ENCODE results near the gene HIC1.

HIC1 gene

DNA sequence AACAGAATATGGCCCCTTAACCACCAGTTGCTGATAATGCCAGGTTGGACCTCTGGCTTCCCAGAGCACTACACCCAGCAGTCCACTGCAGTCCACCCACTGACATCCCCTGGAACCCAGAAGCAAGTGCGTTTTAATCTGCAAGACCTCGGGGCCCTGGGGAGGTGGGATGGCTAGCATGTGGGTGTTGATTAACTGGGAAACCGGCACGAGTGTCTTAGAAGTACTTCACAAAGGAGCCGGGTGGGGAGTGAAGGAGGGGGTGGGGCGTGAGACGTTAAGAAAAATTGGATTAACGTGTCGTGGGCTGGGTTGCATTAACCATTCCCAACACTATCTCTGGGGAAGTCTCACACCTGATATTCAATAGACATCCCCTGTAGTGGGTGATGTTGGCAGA is 6.1 kb upstream of the HIC1 start:
- FAIRE-seq, result no peak

DNA sequence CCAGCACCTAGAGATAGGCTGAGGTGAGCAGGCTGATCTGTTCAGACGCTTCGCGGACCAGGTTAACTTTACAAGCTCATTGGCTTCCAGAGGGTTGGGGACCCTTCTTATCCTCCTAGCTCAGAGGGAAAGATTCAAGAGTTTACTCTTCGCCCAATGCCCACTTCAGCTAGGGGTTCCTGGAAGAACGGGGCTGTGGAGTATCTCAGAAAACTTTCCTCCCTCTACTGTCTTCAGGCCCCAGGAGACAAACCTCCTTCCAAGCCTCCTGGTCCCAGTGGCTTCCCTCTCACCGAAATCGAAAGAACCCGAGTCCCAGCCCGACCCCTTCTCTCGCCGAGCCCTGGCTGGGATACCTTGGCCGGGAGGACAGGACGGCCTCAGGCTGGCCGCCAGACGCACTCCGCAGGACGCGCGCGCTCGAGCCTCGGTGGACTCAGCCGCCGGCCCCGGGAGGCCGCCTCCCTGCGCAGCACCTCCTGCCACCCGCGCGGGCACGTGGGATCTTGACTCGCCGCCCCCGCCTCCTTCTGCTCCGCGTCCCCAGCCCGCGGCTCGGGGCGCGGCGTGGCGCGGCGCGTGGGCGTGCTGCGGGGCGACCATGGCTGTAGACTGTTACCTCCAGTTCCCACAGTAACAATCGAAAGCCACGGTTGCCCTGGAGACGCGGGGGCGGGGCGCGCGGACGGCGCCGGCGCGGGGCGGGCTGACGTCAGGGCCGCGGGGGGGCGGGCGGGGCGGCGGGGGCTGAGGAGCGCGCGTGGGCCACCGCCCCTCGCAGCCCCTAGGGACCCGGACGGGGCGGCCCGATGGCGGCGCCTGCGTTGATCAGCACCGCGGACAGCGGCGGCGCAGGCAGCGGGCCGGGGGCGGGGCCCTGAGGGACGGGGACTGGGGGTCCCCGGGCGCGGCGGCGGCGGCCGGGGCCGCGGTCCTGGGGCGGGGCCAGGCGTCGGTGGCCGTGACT is 5.3 kb upstream of the HIC1 start:
- no peak for FAIRE-seq

DNA sequence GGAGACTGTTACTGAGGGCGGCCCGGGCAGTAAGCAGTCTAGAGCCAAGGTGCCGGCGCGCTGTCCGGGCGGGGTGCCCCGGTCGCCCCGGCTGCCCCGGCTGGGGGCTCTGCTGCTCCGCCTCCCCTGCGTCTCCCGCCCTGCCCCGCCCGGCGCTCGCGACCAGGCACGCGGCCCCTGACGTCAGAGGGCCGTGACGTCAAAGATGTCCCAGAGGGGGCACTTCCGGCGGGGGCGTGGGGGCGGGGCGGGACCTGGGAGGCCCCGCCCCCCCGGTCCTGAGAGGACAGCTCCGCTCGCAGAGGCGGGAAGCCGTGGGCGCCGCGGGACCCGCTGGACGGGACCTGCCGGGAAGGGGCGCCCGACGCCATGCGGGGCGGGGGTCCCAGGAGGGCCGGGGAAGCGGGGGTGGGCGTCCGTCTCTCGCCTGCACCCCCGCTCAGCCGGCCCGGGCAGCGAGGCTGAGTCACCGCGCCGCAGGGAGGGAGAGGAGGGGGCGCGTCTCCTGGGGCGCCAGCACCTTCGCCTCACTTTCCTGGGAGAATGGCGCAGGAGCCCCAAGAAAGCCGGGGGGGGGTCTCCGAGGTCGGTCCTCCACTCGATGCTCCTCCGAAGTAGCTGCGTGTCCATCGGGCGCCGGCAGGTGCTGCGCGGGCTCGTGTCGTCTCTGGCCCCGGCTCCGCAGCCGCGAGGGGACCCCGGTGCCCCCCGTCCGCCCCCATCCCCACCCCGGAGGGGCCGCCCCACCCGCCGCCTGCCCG is 4.4 kb upstream of the HIC1 start:
- no peak for FAIRE-seq

DNA sequence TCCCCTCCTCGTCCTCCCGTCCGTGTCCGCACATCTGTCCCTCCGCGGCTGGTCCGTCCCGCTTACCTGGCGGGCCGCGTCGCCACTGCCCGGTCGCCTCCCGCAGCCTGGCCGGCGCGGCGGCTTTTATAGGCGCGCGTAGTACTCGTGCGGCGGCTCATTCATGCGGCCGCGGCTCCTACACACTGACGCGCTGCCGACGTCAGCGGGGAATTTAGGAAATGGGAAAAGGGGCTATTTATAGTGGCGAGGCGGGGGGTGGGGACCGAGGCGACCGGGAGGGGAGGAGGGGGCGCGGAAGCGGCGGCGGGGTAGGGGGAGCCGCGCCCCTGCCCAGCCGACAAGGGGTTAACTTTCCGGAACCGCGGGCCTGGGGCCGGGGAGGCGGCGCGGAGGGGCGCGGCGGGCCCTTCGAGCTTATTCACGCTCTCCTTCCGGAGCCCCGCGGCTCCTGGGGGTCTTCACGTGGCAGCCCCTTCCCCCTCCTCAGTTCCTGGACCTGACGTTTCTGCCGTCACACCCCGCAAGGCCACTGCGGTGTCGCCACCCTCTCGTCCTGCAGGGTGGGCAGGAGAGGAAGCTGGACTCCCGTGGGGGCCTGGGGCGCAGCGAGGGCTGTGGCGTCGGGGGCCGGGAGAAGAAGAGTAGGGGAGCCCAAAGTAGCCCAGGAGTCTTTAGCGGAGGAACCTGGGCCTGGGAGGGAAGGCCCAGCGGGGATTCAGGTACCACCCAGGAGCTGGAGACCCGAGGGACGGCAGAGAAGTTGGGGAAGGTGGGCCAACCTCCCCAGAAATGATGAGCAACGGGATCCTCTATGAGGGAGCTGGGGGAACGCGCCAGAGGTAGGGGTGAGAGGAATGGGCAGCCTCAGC is 3.6 kb upstream of the HIC1 start:
- no peak for FAIRE-seq

DNA sequence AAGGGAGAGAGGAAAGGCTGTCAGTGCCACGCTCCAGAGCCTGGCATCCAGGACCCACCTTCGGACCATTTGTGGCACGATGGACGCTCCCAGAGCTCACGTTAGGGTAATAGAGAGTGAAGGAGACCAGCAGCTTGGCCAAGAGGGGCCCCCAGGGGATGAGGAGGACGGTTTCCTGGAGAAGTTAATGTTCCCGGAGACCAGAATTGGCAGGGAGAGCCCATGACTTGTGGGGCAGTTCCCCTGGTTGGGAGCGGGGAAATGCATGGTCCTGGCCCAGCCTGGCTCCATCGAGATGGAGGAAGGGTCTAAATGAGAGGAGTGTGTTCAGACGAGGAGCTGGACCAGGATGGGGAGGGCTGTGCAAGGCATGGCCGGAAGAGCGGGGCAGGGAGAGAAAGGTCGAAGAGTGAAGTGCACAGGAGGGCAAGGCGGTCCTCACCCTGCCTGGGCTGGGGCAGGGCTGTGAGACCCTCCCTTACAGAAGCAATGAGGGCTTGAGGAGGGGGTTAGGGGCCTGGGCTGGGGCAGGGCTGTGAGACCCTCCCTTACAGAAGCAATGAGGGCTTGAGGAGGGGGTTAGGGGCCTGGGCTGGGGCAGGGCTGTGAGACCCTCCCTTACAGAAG is 2.9 kb upstream of the HIC1 start:
- FAIRE-seq, result no peak

DNA sequence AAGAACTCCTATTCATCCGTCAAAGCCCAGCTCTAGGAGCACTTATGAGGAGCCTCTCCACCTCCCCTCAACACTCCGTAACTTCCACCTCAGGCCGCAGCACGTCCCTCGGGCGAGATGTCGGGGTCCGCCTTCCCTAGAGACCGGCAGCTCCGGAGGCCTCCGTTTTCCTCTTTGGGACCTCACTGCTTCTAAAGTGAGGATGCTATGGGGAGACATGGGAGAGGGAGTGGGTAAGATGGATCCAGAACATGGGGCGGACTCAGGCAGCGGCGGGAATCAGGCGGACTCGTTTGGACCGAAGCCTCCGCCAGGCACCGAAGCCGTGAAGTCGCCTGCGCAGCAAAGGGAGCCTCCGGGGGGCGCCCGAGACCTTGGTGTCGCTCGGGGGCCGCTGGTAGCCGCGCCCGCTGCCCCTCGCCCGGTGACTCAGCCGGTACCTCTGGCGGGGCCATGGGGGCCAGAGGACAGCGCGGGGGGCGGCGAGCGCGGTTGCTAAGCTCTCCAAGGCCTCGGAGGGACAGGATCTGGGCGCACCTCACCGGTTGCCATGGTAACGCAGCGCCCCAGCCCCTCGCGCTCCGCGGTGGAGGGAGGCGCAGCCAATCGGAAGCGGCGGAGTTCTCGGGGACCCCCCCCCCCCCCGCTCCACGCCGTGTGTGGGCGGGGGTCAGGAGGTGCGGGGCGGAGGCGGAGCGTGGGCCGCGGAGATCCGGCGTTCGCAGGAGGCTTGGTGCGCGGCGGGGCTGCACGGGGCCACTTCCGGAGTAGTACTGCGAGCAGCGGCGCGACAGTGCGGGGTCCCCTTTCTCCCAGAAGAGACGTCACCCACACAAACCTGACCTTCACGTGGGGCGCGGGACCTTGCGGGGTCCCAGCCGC is 1.3 kb upstream of the HIC1 start:
- peak; percentile 93 for FAIRE-seq

DNA sequence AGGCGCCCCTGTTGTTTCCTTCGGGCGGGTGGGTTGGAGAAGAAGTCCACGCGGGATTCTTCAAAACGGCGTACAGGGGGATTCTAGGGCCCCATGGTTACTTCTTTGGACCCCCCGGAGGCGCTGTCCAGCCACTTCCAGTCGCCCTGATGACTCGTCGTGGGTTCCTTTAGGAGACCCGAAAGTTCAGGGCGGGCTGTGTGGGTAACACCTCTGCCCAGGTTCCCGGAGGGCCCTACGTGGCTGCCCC is 716 bp upstream of the HIC1 start:
- FAIRE-seq, result no peak

DNA sequence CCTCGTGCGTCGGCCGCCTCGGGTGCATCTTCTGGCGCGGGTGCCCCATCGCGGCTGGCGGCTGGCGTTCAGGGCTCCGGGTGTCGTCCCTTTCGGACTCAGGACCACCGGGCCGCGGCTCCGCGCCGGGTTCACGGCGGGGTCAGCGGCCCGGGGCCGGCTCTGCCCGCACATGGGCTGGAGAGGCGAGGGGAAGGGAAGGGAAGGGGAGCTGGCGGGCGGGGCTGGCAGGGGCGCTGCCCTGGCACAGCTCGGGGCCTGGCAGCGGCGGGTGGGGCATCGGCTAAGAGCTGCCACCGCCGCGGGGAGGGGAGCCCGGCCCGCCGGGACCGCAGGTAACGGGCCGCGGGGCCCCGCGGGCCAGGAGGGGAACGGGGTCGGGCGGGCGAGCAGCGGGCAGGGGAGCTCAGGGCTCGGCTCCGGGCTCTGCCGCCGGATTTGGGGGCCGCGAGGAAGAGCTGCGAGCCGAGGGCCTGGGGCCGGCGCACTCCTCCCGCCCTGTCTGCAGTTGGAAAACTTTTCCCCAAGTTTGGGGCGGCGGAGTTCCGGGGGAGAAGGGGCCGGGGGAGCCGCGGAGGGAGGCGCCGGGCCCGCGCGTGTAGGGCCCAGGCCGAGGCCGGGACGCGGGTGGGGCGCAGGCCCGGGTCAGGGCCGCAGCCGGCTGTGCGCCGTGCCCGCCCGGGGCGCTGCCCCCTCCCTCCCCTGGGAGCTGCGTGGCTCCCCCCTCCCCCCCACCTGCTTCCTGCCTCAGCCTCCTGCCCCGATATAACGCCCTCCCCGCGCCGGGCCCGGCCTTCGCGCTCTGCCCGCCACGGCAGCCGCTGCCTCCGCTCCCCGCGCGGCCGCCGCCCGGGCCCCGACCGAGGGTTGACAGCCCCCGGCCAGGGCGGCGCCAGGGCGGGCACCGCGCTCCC is 646 bp downstream of the HIC1 start:
- FAIRE-seq, result no peak

DNA sequence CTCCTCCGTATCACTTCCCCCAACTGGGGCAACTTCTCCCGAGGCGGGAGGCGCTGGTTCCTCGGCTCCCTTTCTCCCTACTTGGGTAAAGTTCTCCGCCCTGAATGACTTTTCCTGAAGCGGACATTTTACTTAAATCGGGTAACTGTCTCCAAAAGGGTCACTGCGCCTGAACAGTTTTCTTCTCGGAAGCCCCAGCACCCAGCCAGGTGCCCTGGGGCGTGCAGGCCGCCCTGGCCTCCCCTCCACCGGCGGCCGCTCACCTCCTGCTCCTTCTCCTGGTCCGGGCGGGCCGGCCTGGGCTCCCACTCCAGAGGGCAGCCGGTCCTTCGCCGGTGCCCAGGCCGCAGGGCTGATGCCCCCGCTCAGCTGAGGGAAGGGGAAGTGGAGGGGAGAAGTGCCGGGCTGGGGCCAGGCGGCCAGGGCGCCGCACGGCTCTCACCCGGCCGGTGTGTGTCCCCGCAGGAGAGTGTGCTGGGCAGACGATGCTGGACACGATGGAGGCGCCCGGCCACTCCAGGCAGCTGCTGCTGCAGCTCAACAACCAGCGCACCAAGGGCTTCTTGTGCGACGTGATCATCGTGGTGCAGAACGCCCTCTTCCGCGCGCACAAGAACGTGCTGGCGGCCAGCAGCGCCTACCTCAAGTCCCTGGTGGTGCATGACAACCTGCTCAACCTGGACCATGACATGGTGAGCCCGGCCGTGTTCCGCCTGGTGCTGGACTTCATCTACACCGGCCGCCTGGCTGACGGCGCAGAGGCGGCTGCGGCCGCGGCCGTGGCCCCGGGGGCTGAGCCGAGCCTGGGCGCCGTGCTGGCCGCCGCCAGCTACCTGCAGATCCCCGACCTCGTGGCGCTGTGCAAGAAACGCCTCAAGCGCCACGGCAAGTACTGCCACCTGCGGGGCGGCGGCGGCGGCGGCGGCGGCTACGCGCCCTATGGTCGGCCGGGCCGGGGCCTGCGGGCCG is 1.6 kb downstream of the HIC1 start:
- FAIRE-seq, result no peak

DNA sequence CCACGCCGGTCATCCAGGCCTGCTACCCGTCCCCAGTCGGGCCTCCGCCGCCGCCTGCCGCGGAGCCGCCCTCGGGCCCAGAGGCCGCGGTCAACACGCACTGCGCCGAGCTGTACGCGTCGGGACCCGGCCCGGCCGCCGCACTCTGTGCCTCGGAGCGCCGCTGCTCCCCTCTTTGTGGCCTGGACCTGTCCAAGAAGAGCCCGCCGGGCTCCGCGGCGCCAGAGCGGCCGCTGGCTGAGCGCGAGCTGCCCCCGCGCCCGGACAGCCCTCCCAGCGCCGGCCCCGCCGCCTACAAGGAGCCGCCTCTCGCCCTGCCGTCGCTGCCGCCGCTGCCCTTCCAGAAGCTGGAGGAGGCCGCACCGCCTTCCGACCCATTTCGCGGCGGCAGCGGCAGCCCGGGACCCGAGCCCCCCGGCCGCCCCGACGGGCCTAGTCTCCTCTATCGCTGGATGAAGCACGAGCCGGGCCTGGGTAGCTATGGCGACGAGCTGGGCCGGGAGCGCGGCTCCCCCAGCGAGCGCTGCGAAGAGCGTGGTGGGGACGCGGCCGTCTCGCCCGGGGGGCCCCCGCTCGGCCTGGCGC is 2.4 kb downstream of the HIC1 start:
- no peak for FAIRE-seq

DNA sequence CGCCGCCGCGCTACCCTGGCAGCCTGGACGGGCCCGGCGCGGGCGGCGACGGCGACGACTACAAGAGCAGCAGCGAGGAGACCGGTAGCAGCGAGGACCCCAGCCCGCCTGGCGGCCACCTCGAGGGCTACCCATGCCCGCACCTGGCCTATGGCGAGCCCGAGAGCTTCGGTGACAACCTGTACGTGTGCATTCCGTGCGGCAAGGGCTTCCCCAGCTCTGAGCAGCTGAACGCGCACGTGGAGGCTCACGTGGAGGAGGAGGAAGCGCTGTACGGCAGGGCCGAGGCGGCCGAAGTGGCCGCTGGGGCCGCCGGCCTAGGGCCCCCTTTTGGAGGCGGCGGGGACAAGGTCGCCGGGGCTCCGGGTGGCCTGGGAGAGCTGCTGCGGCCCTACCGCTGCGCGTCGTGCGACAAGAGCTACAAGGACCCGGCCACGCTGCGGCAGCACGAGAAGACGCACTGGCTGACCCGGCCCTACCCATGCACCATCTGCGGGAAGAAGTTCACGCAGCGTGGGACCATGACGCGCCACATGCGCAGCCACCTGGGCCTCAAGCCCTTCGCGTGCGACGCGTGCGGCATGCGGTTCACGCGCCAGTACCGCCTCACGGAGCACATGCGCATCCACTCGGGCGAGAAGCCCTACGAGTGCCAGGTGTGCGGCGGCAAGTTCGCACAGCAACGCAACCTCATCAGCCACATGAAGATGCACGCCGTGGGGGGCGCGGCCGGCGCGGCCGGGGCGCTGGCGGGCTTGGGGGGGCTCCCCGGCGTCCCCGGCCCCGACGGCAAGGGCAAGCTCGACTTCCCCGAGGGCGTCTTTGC is 3.1 kb downstream of the HIC1 start:
- no peak for FAIRE-seq

DNA sequence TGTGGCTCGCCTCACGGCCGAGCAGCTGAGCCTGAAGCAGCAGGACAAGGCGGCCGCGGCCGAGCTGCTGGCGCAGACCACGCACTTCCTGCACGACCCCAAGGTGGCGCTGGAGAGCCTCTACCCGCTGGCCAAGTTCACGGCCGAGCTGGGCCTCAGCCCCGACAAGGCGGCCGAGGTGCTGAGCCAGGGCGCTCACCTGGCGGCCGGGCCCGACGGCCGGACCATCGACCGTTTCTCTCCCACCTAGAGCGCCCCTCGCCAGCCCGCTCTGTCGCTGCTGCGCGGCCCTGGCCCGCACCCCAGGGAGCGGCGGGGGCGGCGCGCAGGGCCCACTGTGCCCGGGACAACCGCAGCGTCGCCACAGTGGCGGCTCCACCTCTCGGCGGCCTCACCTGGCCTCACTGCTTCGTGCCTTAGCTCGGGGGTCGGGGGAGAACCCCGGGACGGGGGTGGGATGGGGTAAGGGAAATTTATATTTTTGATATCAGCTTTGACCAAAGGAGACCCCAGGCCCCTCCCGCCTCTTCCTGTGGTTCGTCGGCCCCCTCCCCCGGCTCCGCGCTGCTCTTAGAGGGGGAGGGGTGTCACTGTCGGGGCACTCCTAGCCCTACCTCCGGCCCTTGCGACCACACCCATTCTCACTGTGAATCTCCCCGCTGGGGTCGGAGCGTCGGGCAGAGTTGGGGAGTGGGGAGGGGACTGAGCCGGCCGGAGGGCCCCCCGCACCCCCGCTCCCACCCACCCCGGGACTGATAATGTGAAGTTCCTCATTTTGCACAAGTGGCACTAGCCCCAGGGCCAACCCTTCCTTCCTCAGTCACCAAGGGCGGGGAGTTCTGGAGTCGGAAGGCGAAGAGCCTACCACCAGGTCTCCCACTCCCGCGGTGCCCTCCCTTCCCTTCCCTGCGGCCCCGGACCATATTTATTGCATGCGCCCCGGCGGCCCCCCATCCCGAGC is 4.0 kb downstream of the HIC1 start:
- FAIRE-seq, result no peak

DNA sequence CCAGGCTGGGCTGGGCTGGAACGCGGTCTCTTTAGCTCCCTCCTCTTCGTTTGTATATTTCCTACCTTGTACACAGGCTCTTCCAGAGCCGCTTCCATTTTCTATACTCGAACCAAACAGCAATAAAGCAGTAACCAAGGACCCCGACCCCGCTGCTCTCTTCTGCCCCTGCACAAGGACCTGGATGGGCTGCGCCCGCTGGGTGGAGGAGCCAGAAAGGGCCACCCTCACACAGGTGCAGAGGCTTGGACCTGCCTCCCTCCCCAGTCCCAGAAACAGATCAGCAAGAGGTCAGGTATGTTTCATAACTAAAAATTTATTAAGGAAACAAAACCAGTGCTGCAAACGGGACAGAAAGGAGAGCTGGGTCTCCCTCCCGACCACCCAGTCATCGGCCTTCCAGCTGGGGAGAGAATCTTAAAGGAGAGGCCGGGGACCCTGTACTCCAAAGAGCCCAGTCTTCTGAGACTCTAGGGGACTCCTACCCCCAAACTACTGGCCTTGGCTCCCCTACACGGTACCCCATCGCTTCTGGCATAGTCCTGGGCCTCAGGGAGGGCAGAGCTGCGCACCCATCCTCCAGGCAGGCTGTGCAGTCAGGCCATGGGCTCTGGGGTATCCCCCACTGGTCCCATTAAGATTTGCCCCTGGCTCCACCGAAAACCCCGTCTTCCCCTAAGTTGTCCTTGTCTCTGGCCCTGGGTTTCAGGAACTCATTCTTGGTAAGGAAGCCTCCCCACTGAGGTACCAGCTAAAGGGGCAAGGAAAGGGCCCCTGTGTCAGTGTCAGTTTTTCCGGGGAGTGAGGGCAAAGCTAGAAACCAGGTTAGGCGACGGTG is 4.9 kb downstream of the HIC1 start:
- no peak for FAIRE-seq

DNA sequence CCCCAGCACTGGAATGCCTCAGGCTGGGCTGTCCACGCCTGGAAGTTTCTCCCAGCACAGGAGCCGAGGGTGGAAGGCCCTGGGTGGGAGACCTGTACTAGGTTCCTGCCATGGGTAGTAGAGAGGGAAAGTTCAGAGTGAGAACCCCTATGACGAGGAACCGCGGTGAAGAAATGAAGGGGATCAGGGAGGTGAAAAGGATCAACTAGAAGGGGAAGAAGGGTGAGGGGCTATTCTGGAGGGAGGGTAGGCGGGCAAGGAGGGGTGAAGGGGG is 5.4 kb downstream of the HIC1 start:
- no peak for FAIRE-seq

DNA sequence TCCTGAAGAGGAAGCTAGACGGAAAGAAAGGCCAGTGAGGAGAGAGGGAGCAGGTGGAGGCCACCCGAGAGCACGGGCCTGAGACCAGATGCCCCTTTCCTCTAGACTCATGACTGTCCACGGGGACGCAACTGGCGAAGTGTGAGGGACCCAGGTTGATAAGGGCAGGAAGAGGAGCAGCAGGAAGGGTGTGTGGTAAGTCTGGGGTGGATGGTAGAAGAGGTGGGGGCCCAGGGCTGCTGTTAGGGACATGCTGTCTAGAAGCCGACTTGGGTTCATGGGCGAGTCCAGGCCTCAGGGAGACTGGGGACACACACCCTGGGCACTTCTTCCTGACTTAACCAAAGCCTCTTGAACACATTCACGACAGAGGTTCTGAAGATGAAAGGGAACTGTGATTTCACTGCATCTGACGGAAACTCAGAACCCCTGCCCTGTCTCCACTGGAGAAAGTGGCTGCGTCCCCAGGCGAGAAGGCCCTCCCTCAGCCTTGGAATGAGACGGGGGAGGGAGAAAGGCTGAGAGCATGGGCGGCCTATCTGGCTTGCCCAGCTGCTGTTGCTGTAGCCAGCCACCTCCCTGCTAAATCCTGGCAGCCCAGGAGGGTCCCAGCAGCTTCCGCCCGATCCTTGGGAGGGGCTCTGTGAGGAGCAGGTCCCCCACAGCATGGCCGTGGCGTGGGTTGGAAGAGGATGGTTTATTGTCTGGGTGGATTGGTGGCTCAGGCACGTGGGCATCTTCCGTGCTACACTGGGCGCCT is 6.0 kb downstream of the HIC1 start:
- FAIRE-seq, result no peak

All from G401.6 (cell line).